Astrocyte of the cerebellum (primary cell): ENCODE measurements around the gene FIBIN.

Experiments
- DNase-seq: peaks from one replicate; pipeline ENCODE4 v3.0.0-alpha.2; 2011; ENCODE audit warnings: low read depth
- H3K4me3 ChIP-seq: 2 replicates; pipeline ENCODE4 v1.5.1; 2011; ENCODE audit warnings: mild to moderate bottlenecking, low read depth, low read length, moderate library complexity
- CTCF ChIP-seq: IDR thresholded peaks from 2 replicates; pipeline ENCODE4 v1.5.1; 2012; ENCODE audit warnings: low read length, low read depth, moderate library complexity, mild to moderate bottlenecking; ENCODE audit errors: missing control alignments
- in situ Hi-C: cut with HindIII; loops from 2 replicates; pipeline ENCODE4 v1.10.0; 2017; ENCODE audit warnings: low sequenced_read_pairs

Gene FIBIN

DNA sequence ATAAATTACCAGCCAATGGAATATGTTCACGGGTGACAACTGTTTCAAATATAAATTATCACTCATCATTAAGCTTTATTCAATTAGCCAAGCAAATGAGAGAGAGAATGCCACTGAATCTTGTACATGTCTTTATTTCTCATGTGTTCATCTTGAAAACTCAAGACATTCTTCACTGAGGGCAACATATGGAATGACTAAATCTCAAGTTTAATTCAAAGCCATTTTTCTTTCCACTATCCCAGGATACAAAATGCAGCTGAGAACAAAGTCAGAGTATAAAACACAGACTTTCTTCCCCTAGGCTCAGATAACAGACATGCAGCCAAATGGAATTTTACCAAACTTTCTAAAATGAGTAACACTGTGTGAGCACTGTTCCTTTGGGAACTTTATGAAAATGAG is 34.7 kb downstream of the FIBIN start:
- in situ Hi-C loops = no loop called here
- H3K4me3 ChIP-seq = no peak overlapping the region
- no peak for DNase-seq
- no peak for TF ChIP-seq CTCF

GRCh38 chr11:27029966-27030365 is 36.1 kb downstream of the FIBIN start:
- in situ Hi-C loops = no loop called here
- no peak for DNase-seq
- no peak for TF ChIP-seq CTCF
- no peak overlapping the region for H3K4me3 ChIP-seq

GRCh38 chr11:27031754-27032153 is 37.8 kb downstream of the FIBIN start:
- in situ Hi-C loops = no loop called here
- H3K4me3 ChIP-seq = no peak overlapping the region
- no peak for DNase-seq
- no peak for TF ChIP-seq CTCF

DNA sequence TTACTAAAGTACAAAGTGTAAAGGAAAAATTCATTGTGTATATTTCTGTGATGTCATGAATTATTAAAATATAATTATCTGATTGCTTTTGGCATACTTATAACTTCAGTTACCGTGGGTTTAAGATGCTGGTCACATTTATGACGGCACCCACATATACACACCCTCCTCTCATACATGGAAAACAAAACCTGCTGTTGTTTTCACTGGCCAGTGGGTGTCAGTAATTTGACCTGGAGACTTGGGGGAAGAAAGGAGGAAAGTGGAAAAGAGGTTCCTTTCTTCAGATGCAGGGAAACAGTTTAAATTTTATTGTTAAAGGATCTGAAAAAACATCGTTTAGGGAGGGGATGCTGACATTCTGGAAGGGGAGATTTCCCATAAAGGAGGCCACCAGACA is 46.0 kb downstream of the FIBIN start:
- peak; percentile 21 for TF ChIP-seq CTCF
- DNase-seq = no peak
- no peak overlapping the region for H3K4me3 ChIP-seq
- in situ Hi-C loops = no loop called here

DNA sequence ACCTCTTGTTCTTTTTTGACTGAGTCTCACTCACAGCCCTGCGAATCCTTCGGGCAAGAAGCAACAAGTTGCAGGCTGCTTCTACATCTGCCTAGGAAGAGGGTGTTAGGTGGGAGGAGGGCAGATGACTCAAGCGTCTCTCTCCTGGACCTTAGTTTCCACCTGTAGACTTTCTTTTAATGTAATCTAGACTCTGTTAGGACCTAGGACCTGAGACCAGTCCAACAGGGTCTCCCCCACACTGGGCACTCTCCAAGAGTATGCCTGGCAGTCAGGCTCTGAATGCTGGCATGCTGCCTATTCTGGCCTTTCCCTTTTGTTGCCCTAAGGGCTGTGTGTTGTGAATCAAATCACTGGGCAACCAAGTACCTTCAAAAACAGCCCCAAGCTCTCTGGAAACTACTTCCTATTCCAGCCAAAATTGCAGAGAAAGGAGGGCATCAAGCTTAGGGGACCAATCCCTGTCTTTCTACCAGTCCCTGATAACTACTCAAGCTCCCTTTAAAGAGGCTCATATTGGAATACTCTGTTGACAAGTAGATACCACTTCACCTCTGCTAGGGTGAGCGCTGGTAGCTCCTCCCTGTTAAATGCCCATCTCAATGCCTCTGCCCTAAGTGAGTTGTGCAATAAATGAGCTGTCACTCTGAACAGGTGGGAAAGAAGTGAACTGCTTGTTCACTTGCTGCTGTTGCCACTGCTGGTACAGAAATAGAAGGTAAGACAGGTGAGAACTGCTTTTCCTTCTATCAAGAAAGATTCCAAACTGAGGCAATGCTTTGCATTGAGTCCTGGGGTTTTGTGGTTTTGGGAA is 46.6 kb downstream of the FIBIN start, which contains the start of gene BBOX1:
Gene BBOX1 (plus strand): TSS at position 514 of the 814 bp plus-strand sequence. CDS start 14,616 bp downstream, outside the sequence.
- no peak for TF ChIP-seq CTCF
- DNase-seq = no peak
- no peak within 1 kb of the TSS for H3K4me3 ChIP-seq
- in situ Hi-C loops = no loop called here

DNA sequence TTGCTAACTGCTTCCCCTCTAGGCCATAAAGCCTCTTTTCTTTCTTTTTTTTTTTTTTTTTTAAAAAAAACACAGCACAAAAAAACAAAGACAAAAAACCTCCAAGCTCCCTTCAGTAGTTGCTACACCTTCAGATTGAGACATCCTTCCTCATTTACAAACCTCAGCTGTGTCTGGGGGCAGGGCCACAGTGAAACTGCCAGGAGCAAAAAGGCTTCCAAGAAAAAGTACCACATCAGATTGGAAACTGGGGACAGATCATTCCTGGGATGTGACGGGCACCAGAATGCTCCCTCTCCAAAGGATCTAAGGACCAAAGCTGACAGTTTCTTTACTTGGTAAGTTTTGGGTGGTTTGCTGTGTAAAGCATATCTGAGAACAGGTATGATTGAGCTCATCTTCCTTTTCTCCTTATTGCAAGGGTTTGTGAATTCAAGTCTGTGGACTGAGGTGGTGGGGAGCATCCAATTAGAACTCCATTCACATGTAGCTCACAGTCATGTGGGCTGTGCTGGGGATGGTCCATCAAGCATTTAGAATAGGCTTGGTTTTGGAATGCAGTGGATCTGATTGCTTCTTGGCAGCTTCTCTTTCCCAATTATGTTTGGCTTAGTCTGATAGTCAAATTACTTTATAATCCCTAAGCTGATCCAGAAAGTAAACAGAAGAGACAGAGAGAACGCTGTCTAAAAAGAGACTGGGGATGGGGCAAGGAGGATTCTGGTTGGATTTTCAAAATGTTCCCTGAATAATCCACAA is 47.4 kb downstream of the FIBIN start:
- in situ Hi-C loops = no loop called here
- TF ChIP-seq CTCF = no peak
- DNase-seq = peak; percentile 11
- no peak overlapping the region for H3K4me3 ChIP-seq
